ENCODE measurements around the gene CYB561A3. TPM values are rescaled to one million over a fixed set of nuclear protein-coding genes. Genes with fewer than 3 reads are reported as not detected.
A peak's percentile ranks its signal among the peaks of the same experiment; 100 is the strongest.

The CYB561A3 gene
- total and polyA plus RNA-seq, 2 of the 13 experiments (the other 11 are each of a cell fraction or from before 2014, with no cell fraction given): 11.4 to 14.9 TPM

GRCh38 chr11:61361741-61362541 lies at the start of gene CYB561A3, which contains the start of gene TMEM138 (continued):
- TF ChIP-seq ZXDC (CRISPR knock-in tag; IDR thresholded peaks at IDR 0.05) (no peak), BORCS8-MEF2B (CRISPR knock-in tag; IDR thresholded peaks at IDR 0.05) (peak; percentile 78; the same call in 1 of the 2 replicates), ZNF24 (IDR thresholded peaks at IDR 0.05) (no peak), ZNF766 (CRISPR knock-in tag; IDR thresholded peaks at IDR 0.05; ENCODE audit: borderline replicate concordance) (peak; percentile 38; the same call in 1 of the 2 replicates), ZNF615 (CRISPR knock-in tag; IDR thresholded peaks at IDR 0.05; ENCODE audit: borderline replicate concordance) (no peak), FOXA1 (IDR thresholded peaks at IDR 0.05) (no peak), FOXA1 (CRISPR knock-in tag; IDR thresholded peaks at IDR 0.05) (no peak), CBFB (CRISPR knock-in tag; IDR thresholded peaks at IDR 0.05) (no peak; the same call in 1 of the 2 replicates), GLI4 (CRISPR knock-in tag; IDR thresholded peaks at IDR 0.05; ENCODE audit: borderline replicate concordance) (peak; percentile 71; the same call in 1 of the 2 replicates), ZKSCAN8 (CRISPR knock-in tag; IDR thresholded peaks at IDR 0.05; ENCODE audit: borderline replicate concordance) (no peak; the same call in 1 of the 2 replicates), HMGXB3 (CRISPR knock-in tag; IDR thresholded peaks at IDR 0.05; ENCODE audit: borderline replicate concordance) (peak; percentile 60; the same call in 1 of the 2 replicates), ZNF234 (CRISPR knock-in tag; conservative IDR thresholded peaks at IDR 0.05) (no peak), ZNF513 (CRISPR knock-in tag; conservative IDR thresholded peaks at IDR 0.05) (peak; percentile 38; the same call in 1 of the 2 replicates), BCL3 (CRISPR knock-in tag; IDR thresholded peaks at IDR 0.05) (peak; percentile 83; the same call in 1 of the 2 replicates), TBP (CRISPR knock-in tag; IDR thresholded peaks at IDR 0.05) (no peak), ZNF878 (CRISPR knock-in tag; IDR thresholded peaks at IDR 0.05) (no peak), ZFY (CRISPR knock-in tag; IDR thresholded peaks at IDR 0.05) (peak; percentile 99), WIZ (CRISPR knock-in tag; IDR thresholded peaks at IDR 0.05) (peak; percentile 34; the same call in 1 of the 2 replicates), ZSCAN29 (CRISPR knock-in tag; conservative IDR thresholded peaks at IDR 0.05) (0 out of 2 replicates have a peak, but pooled peaks have one; percentile 75), MXI1 (IDR thresholded peaks at IDR 0.05; ENCODE audit: borderline replicate concordance, low read depth, low read length) (peak; percentile 73; the same call in 1 of the 3 replicates)

Measured in HepG2 (cell line).